CD4-positive, alpha-beta T cell treated with Interleukin-15 for 1 hour (primary cell): ENCODE data around the gene P2RX4.
"Not testable (repeated sequence)": the region's sequence is repeated elsewhere in the genome, so short reads cannot be mapped to it uniquely, and the experiment has no call there.

Experiments
- DNase-seq: peaks from one replicate; pipeline ENCODE4 v3.0.0-alpha.2; 2020

Gene P2RX4

DNA sequence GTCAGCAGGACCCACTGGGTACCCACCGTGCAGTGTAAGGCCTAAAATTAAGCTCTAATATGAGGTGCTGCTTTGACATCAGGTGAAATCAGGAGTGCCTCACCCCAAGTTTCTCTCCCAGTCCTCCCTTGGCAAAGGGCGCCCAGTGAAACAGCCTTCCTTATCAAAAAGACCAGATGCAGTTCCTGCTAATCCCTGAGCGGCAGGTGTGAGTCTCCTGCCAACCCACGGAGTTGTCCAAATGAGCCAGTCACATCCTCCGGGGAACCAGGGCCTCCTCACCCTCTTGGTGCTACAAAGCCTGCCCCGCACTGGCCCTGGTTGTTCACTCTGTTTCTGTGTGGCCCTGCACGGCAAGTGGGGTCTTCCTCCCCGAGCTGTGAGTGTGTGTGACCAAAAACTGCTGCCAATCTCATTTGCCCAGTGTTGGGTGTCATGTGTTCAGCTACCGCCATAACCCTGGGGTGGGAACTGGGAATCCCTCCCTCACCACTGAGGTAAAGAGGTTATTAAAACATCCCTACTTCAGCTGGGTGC, 20.2 kb upstream of the P2RX4 start:
- DNase-seq, result no peak

- DNase-seq, result peak; percentile 67
These were observed 19.4 kb upstream of the P2RX4 start for GRCh38 chr12:121190523-121191031.

GRCh38 chr12:121191151-121191550, 18.8 kb upstream of the P2RX4 start:
- no peak for DNase-seq

GRCh38 chr12:121196902-121197301, 13.0 kb upstream of the P2RX4 start:
- DNase-seq, result peak; percentile 59

DNA sequence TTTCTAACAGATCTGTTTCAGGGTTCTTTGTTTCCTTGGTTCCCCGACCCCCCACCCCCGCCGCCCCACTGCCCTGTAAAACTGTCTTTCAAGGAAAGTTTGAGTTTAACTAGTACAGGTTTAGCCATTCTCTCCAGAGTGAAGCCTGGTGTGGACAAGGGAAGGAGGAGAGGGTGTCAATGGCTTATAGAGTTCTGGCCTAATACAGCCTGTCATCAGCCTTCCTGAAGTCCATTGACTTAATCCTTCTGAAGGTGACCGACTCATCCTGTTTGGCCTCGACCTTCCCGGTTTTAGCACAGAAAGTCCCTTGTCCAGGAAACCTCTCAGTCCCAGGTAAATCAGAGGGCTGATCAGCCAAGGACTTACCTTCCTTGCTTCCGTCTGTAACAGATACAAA, 11.0 kb upstream of the P2RX4 start:
- DNase-seq, result no peak

DNA sequence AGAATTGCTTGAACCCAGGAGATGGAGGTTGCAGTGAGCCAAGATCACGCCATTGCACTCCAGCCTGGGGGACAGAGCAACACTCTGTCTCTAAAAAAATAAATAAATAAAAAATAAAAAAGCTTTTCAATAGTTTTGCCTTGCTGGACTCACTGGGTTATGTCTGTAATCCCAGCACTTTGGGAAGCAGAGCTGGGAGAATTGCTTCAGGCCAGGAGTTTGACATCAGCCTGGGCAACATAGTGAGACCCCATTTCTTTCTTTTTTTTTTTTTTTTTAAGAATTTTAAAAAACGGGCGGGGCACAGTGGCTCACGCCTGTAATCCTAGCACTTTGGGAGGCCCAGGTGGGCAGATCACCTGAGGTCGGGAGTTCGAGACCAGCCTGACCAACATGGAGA, 8.8 kb upstream of the P2RX4 start:
- not testable (repeated sequence) for DNase-seq

GRCh38 chr12:121202407-121203355, 7.2 kb upstream of the P2RX4 start:
- DNase-seq, result no peak

DNA sequence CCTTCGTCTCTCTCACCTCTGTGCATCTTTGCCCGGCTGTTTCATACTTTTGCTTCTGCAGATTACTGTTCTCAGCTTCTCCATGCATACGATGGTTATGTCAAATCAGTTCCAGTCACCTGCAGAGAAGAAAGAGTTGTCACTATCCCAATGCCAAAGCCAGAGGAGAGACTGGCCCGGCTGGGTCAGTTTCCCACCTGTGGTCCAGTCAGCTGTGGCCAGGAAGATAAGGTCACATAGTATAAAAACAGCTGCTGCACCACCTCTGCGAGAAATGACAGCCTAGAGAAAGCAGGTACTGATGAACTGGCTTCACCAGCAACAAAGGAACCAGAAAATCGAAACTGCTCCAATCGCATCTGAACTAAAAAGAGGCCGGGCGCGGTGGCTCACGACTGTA, 6.4 kb upstream of the P2RX4 start:
- DNase-seq, result no peak

DNA sequence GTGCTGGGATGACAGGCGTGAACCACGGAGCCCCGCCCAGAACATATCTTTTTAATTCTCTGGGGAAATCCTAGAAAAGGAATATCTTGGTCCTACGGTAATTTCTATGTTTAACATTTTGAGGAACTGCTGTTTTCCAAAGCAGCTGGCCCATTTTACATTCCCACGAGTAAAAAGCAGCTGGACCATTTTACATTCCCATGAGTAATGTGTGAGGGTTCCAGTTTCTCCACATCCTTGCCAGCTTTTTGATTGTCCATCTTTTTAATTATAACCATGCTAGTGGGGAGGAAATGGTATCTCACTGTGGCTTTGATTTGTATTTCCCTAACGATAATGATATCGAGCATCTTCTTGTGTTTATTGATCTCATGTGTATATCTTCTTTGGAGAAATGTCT, 4.4 kb upstream of the P2RX4 start:
- DNase-seq, result no peak

GRCh38 chr12:121208571-121208970, 1.4 kb upstream of the P2RX4 start:
- DNase-seq, result not testable (repeated sequence)

DNA sequence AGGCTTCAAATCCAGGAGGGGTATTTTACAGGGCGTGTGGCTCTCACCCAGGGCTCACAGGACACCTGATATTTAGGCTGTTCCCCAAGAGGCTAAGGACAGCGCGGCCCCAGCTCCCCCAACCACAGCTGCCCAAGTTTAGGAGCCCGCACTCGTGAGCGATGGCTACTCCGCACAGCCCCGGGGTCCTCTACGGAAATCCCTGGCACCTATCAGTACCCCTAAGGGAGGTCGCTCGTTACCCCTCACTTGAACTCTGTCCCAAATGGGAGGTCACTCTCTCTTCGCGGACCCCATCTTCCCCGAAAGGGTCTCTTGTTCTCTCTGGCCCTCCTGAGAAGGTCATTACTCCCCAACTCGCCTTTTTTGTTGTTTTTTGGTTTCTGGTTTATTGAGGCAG, 708 bp upstream of the P2RX4 start:
- no peak for DNase-seq

- DNase-seq, result no peak
These were observed 2.9 kb downstream of the P2RX4 start for GRCh38 chr12:121212875-121213274.

GRCh38 chr12:121214166-121214777, 4.3 kb downstream of the P2RX4 start:
- DNase-seq, result peak; percentile 68

DNA sequence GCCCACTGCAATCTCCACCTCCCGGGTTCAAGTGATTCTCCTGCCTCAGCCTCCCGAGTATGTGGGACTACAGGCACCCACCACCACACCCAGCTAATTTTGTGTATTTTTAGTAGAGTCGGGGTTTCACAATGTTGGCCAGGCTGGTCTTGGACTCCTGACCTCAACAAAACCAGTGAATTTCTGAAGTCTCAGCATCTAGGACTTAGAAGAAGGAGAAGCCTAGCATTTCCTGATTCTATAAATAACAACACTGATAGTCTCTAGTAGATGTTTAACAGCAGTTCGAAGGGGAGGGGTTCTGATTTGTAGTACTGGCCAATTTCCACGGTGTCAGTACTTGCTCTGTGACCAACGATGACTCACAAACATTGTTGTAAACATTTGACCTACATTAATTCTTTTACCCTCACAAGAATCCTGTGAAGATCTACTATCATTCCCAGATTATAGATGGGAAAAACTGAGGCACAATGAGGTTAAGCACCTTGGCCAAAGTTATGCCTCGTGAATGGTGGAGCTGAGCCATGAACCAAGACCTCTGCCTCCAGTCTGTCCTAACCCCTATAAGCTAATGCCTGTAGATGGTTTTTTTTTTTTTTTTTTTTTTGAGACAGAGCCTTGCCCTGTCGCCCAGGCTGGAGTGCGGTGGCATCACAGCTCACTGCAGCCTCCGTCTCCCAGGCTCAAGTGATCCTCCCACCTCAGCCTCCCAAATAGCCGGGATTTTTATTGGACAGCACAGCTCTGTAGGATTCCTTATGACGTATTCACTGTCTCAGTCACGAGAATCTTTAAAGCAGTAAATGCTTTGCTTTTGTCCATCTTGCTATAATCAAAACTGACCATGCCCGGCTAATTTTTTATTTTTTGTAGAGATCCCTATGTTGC, 5.2 kb downstream of the P2RX4 start:
- peak; percentile 53 for DNase-seq

DNA sequence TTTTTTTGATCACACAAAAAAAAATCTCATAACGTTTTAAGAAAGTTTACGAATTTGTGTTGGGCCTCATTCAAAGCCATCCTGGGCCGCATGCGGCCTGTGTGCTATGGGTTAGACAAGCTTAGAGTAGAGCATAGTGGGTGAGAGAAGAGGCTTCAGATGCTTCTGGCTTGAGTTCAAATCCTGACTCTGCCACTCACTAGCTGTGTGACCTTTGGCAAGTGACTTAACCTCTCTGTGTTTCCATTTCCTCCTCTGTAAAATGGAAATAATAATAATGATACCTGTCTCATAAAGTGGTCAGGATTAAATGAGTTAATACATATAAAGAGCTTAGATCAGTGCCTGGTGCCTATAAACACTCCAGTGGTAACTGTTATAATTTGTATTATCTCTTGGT, 6.2 kb downstream of the P2RX4 start:
- DNase-seq, result no peak

- no peak for DNase-seq
These were observed 7.1 kb downstream of the P2RX4 start for GRCh38 chr12:121217063-121217462.

DNA sequence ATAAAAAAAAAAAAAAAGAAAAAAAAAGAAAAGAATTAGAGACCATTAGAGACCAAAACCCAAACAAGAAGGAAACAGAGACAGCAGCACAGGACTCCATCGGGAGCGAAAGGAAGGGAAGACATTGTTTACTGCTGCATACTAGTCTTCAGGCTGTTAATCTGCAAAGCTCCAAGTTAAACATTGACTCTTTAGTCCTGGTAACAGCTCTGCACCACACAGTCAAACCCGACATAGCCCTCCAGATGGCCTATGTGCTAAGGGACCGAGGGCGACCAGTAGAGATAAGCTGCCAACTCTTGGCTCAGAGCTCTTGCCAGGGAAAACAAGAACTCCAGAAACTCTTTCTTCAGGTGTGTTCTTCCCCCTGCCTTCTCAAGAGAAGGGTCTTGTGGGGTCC, 7.8 kb downstream of the P2RX4 start:
- no peak for DNase-seq

GRCh38 chr12:121218588-121219352, 8.8 kb downstream of the P2RX4 start:
- DNase-seq, result no peak

- no peak for DNase-seq
These were observed 9.5 kb downstream of the P2RX4 start for GRCh38 chr12:121219353-121219986.

- DNase-seq, result peak; percentile 51
These were observed 12.9 kb downstream of the P2RX4 start for GRCh38 chr12:121222847-121223246.
